BJ (cell line): ENCODE data around the gene KRT20. TPM values are rescaled to one million over a fixed set of nuclear protein-coding genes. Genes with fewer than 3 reads are reported as not detected.
A peak's percentile ranks its signal among the peaks of the same experiment; 100 is the strongest.

Source experiments
- CTCF ChIA-PET: fragments of 350-600 bp; formaldehyde crosslinking; extraction: SDS; loops from one replicate; lab custom pipeline; 2021; ENCODE audit warnings: antibody characterized with exemption, inconsistent platforms; lab: Yijun Ruan, JAX
- POLR2A ChIA-PET: fragments of 300-600 bp; sonication (Branson Sonifier 250); formaldehyde crosslinking; extraction: SDS; loops from one replicate; lab custom pipeline; 2021; ENCODE audit warnings: antibody characterized with exemption; lab: Charles Lee
- DNase-seq: peaks from one replicate; pipeline ENCODE4 v3.0.0-alpha.2; 2011; ENCODE audit warnings: low read depth
- H3K27me3 ChIP-seq: 2 replicates; pipeline ENCODE4 v1.6.0; 2011; ENCODE audit warnings: low read length; ENCODE audit not compliant: control insufficient read depth, insufficient read depth
- H3K36me3 ChIP-seq: 2 replicates; pipeline ENCODE4 v1.5.1; 2011; ENCODE audit warnings: low read length; ENCODE audit not compliant: control insufficient read depth, insufficient read depth
- H3K4me3 ChIP-seq: 2 replicates; pipeline ENCODE4 v1.5.1; 2011; ENCODE audit warnings: low read depth, mild to moderate bottlenecking, control low read depth, low read length
- CTCF ChIP-seq: IDR thresholded peaks from 2 replicates; pipeline ENCODE4 v1.5.1; 2011; ENCODE audit warnings: low read depth, mild to moderate bottlenecking, control low read depth, inconsistent platforms, low read length, moderate library complexity; ENCODE audit not compliant: insufficient read depth
- polyA plus RNA-seq: library from polyadenylated mRNA; depleted of rRNA; stranded (reverse); fragments of >200 nt; gene quantifications from 2 replicates; pipeline ENCODE4 v1.2.3, GENCODE V29; 2011

The KRT20 gene
- polyA plus RNA-seq, 1 experiment = not detected

- H3K27me3 ChIP-seq = no peaks in the 10 kb centered on the region
- ChIA-PET POLR2A (no interaction called here), CTCF (interaction anchor here (1.2 to 2.2 kb wide), 4 partner anchors 29 to 746 kb away, joined by 4 to 8 read pairs (median 5); no protein-coding TSS in a partner anchor)
Observed at GRCh38 chr17:40902498-40902897, 17.5 kb upstream of the KRT20 start.

GRCh38 chr17:40901981-40902474 is 17.0 kb upstream of the KRT20 start:
- H3K4me3 ChIP-seq = no peak overlapping the region
- no peaks in the 10 kb centered on the region for H3K36me3 ChIP-seq
- DNase-seq = peak; percentile 59
- CTCF ChIA-PET = interaction anchor here (0.7 to 2.2 kb wide), 5 partner anchors 28 to 746 kb away, joined by 3 to 8 read pairs (median 4); no protein-coding TSS in a partner anchor
- H3K27me3 ChIP-seq = no peaks in the 10 kb centered on the region
- TF ChIP-seq CTCF = no peak
- POLR2A ChIA-PET = no interaction called here

More at GRCh38 chr17:40902498-40902897, 17.5 kb upstream of the KRT20 start:
- TF ChIP-seq CTCF = no peak
- no peak for DNase-seq
- Histone ChIP-seq H3K36me3 (no peaks in the 10 kb centered on the region), H3K4me3 (no peak overlapping the region)

GRCh38 chr17:40900809-40901356 is 15.8 kb upstream of the KRT20 start:
- Histone ChIP-seq H3K27me3 (no peaks in the 10 kb centered on the region), H3K4me3 (no peak overlapping the region), H3K36me3 (no peaks in the 10 kb centered on the region)
- no peak for TF ChIP-seq CTCF
- POLR2A ChIA-PET = no interaction called here
- DNase-seq = no peak
- CTCF ChIA-PET = interaction anchor here (0.5 to 1.5 kb wide), 4 partner anchors 421 to 762 kb away, joined by 3 to 4 read pairs (median 3); no protein-coding TSS in a partner anchor

- no peak for TF ChIP-seq CTCF
- ChIA-PET POLR2A (no interaction called here), CTCF (interaction anchor here (1.1 kb wide), 1 partner anchor 11 kb away, joined by 3 read pairs; no protein-coding TSS in a partner anchor)
- no peaks in the 10 kb centered on the region for H3K36me3 ChIP-seq
- H3K4me3 ChIP-seq = no peak overlapping the region
- H3K27me3 ChIP-seq = no peaks in the 10 kb centered on the region
- no peak for DNase-seq
Observed at GRCh38 chr17:40896916-40897455, 11.9 kb upstream of the KRT20 start.

GRCh38 chr17:40895106-40895730 is 10.2 kb upstream of the KRT20 start:
- DNase-seq = no peak
- H3K36me3 ChIP-seq = no peaks in the 10 kb centered on the region
- ChIA-PET CTCF (interaction anchor here (0.7 kb wide), 1 partner anchor 10 kb away, joined by 3 read pairs; the partner anchor contains the start of gene KRT20), POLR2A (no interaction called here)
- H3K27me3 ChIP-seq = no peaks in the 10 kb centered on the region
- H3K4me3 ChIP-seq = no peak overlapping the region
- TF ChIP-seq CTCF = no peak
